Right cardiac atrium (tissue), 5 donors: ENCODE data around the gene HLA-G. TPM values are rescaled to one million over a fixed set of nuclear protein-coding genes. Genes with fewer than 3 reads are reported as not detected.
A peak's percentile ranks its signal among the peaks of the same experiment; 100 is the strongest.

Experiments
- ATAC-seq, 2 donors: fragments of 200-7000 bp; cut with Tn5 transposase; one replicate each; pipeline versions ENCODE4 v1.8.0 to v1.9.1; 2020; ENCODE audit warnings: moderate library complexity in 2 of 2, mild to moderate bottlenecking in 1 of 2
- DNase-seq, 3 donors: peaks; one replicate each; pipeline ENCODE4 v3.0.0-alpha.2; 2020
- H3K27ac ChIP-seq: one replicate; pipeline ENCODE4 v1.5.1; 2013; ENCODE audit warnings: mild to moderate bottlenecking, low read length, control low read depth, moderate library complexity
- H3K27me3 ChIP-seq: one replicate; pipeline ENCODE4 v1.6.1; 2013; ENCODE audit not compliant: control insufficient read depth, insufficient read depth
- H3K4me1 ChIP-seq: one replicate; pipeline ENCODE4 v1.6.1; 2013; ENCODE audit warnings: low read length; ENCODE audit not compliant: control insufficient read depth, insufficient read depth
- H3K4me3 ChIP-seq: one replicate; pipeline ENCODE4 v1.5.1; 2013; ENCODE audit warnings: low read length, control low read depth
- H3K9me3 ChIP-seq: one replicate; pipeline ENCODE4 v1.6.1; 2013; ENCODE audit warnings: low read length; ENCODE audit not compliant: control insufficient read depth
- WGBS: extraction: QIAGEN DNeasy Blood & Tissue Kit; methylation state at CpG from one replicate; pipeline ENCODE4 v1.1.7; 2013; 5-methylcytosine and 5-hydroxymethylcytosine counted together
- intact Hi-C, 4 donors: fragments of 100-400 bp; cut with DNase I; formaldehyde crosslinking; loops; one replicate each; pipeline versions ENCODE4 v1.11.0 to v1.14.0; 2022 to 2023
- polyA plus RNA-seq: library from polyadenylated mRNA; stranded (reverse); fragments of 200-250 nt; gene quantifications from one replicate; pipeline ENCODE4 v1.2.3, GENCODE V29; 2013
- total RNA-seq, 4 donors: library from RNA; stranded (reverse); fragmentation: NEBNext Ultra II Directional; extraction: Animal tissue kit (Norgen Biotek cat#: 25700); gene quantifications; one replicate each; pipeline ENCODE4 v1.2.1, GENCODE V29; 2021
- donor health status: healthy with polysubstance abuse.
- donor health status: DM: no; HTN: yes; CAD: no.
- donor health status: DM: no; HTN: no; CAD: no.
- donor health status: DM: no; HTN: yes; CAD: no; lungs with severe emphysema.
- donor health status: DM: yes; HTN: yes; CAD: no.

The HLA-G gene
- total and polyA plus RNA-seq, 5 donors, result 0.18 to 1.2 TPM; not detected in 3

DNA sequence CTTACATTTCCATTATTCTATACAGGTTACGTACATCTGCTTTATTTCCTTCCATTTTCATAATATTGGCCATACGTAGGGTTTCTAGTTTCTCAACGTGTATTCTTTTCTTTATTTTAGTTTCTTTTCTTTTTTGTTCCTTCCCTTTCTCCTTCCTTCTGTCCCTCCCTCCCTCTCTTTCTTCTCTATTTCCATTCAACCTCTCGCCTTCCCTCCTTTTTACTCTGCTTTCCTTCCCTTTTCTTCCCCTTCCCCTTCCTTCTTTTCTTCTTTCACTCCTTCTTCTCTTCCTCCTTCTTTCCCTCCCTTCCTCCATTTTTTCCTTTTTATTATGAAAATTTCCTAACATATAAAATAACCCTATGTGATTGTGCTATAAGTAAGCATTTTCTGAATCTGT, 8.7 kb upstream of the HLA-G start:
- ATAC-seq, result no peak
- intact Hi-C loops, result no loop called here
- Histone ChIP-seq H3K4me3 (no peak overlapping the region), H3K27ac (no peak overlapping the region), H3K4me1 (no peaks in the 10 kb centered on the region), H3K9me3 (no peaks in the 10 kb centered on the region), H3K27me3 (no peaks in the 10 kb centered on the region)
- DNase-seq, result no peak
- WGBS, result 91% methylated on average over 4 of the region's 4 CpGs

DNA sequence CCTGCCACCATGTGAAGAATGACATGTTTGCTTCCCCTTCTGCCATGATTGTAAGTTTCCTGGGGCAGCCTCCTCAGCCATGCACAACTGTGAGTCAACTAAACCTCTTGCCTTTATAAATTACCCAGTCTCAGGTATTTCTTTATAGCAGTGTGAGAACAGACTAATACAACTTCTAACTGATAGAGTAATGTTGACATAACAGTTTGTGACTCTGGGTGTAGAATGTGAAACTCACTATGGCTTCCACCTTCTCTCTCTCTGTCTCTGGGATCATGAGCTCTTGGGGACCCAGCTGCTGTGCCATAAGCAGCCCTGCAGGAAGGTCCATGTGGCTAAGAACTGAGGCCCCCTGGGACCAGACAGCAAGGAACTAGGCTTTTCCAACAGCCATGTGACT, 3.5 kb upstream of the HLA-G start:
- Histone ChIP-seq H3K27ac (no peak overlapping the region), H3K4me1 (no peaks in the 10 kb centered on the region), H3K4me3 (no peak overlapping the region), H3K9me3 (no peaks in the 10 kb centered on the region), H3K27me3 (no peaks in the 10 kb centered on the region)
- intact Hi-C loops, result no loop called here
- ATAC-seq, result no peak
- no peak for DNase-seq

DNA sequence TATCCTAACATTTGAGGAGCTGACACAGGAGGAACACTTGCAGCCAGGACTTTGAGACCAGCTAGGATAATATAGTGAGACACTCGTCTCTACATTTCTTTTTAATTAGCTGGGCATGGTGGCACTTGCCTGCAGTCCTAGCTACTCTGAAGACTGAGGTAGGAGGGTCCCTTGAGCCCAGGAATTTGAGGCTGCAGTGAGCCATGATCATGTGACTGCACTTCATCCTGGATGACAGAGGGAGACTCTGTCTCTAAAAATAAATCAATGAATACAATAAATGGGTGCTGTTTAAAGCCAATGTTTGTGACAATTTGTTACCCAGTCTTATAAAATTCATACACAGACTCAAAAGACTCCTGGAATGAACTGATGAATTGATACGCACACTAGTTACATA, 1.8 kb upstream of the HLA-G start:
- no peak for DNase-seq
- Histone ChIP-seq H3K9me3 (no peaks in the 10 kb centered on the region), H3K4me3 (no peak overlapping the region), H3K27ac (no peak overlapping the region), H3K27me3 (no peaks in the 10 kb centered on the region), H3K4me1 (no peaks in the 10 kb centered on the region)
- WGBS, result 70% methylated on average over 2 of the region's 2 CpGs
- no peak for ATAC-seq
- intact Hi-C loops, result no loop called here

DNA sequence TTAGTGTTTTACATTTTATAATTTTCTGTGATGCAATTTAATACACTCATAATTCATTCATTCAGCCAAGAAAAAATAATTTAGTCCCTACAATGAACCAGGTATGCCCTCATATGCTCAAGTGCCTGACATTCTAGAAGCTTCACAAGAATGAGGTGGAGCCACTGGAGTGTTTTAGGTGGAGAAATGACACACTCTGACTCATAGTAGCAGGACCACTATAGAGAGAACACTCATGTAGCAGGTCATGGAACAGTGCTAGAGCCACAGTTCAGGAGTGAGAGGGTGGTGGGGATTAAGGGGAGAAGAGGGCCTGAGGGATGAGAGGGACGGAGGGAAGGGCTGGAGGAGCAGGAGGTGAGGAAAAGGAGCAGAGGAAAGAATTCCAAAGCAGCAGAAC, 1.4 kb upstream of the HLA-G start:
- H3K27ac ChIP-seq, result no peak overlapping the region
- H3K9me3 ChIP-seq, result no peaks in the 10 kb centered on the region
- ATAC-seq (no peak), DNase-seq (no peak)
- no peaks in the 10 kb centered on the region for H3K27me3 ChIP-seq
- intact Hi-C loops, result no loop called here
- no peaks in the 10 kb centered on the region for H3K4me1 ChIP-seq
- H3K4me3 ChIP-seq, result no peak overlapping the region
- 65% methylated on average over 1 of the region's 1 CpG for WGBS

DNA sequence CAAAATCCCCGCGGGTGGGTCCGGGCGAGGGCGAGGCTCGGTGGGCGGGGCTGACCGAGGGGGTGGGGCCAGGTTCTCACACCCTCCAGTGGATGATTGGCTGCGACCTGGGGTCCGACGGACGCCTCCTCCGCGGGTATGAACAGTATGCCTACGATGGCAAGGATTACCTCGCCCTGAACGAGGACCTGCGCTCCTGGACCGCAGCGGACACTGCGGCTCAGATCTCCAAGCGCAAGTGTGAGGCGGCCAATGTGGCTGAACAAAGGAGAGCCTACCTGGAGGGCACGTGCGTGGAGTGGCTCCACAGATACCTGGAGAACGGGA, 809 bp downstream of the HLA-G start:
- intact Hi-C loops, result no loop called here
- ATAC-seq, result peak in 1 of 2 donors; percentile 44

DNA sequence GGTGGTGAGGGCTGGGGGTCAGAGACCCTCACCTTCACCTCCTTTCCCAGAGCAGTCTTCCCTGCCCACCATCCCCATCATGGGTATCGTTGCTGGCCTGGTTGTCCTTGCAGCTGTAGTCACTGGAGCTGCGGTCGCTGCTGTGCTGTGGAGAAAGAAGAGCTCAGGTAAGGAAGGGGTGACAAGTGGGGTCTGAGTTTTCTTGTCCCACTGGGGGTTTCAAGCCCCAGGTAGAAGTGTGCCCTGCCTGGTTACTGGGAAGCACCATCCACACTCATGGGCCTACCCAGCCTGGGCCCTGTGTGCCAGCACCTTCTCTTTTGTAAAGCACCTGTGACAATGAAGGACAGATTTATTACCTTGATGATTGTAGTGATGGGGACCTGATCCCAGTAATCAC, 2.1 kb downstream of the HLA-G start:
- Histone ChIP-seq H3K27me3 (no peaks in the 10 kb centered on the region), H3K27ac (no peak overlapping the region), H3K4me3 (no peak overlapping the region), H3K4me1 (no peaks in the 10 kb centered on the region), H3K9me3 (no peaks in the 10 kb centered on the region)
- 92% methylated on average over 3 of the region's 3 CpGs for WGBS
- DNase-seq (no peak), ATAC-seq (no peak)
- intact Hi-C loops, result loop anchor here in 2 of 4 donors (5.0 to 10.0 kb wide), 2 partner anchors 95 to 122 kb away; no protein-coding TSS in a partner anchor

More for the DNA sequence above, 809 bp downstream of the HLA-G start:
- H3K4me3 ChIP-seq, result peak overlapping the region; percentile 7
- H3K27me3 ChIP-seq, result no peaks in the 10 kb centered on the region
- no peak for DNase-seq
- no peak overlapping the region for H3K27ac ChIP-seq
- WGBS, result 12% methylated on average over 26 of the region's 26 CpGs
- no peaks in the 10 kb centered on the region for H3K9me3 ChIP-seq
- H3K4me1 ChIP-seq, result no peaks in the 10 kb centered on the region

DNA sequence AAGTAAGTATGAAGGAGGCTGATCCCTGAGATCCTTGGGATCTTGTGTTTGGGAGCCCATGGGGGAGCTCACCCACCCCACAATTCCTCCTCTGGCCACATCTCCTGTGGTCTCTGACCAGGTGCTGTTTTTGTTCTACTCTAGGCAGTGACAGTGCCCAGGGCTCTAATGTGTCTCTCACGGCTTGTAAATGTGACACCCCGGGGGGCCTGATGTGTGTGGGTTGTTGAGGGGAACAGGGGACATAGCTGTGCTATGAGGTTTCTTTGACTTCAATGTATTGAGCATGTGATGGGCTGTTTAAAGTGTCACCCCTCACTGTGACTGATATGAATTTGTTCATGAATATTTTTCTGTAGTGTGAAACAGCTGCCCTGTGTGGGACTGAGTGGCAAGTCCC, 2.8 kb downstream of the HLA-G start:
- DNase-seq, result no peak
- no peak overlapping the region for H3K27ac ChIP-seq
- H3K4me1 ChIP-seq, result no peaks in the 10 kb centered on the region
- intact Hi-C loops, result loop anchor here in 2 of 4 donors (5.0 to 10.0 kb wide), 2 partner anchors 96 to 123 kb away; no protein-coding TSS in a partner anchor
- no peak overlapping the region for H3K4me3 ChIP-seq
- H3K9me3 ChIP-seq, result no peaks in the 10 kb centered on the region
- no peak for ATAC-seq
- no peaks in the 10 kb centered on the region for H3K27me3 ChIP-seq
- WGBS, result 56% methylated on average over 2 of the region's 2 CpGs

DNA sequence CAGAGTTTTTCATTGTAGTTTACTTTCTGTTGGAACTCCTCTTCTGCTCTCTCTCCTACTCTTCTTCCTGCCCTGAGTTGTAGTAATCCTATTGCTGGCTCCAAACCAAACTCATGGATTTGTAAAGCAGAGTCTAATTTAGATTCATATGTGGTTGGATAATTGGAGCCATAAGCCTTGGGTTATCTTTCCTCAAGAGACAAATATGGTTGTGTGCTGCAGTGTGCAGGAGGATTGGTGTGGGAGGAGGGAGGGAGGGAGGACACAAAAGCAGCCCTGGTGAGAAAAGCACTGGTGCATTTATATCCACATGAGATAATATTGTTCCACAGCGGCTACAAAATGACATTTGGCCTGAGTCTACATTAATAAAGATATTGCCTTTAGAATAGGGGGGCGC, 4.2 kb downstream of the HLA-G start:
- intact Hi-C loops, result loop anchor here in 2 of 4 donors (5.0 to 10.0 kb wide), 2 partner anchors 97 to 124 kb away; no protein-coding TSS in a partner anchor
- ATAC-seq, result no peak
- Histone ChIP-seq H3K4me1 (no peaks in the 10 kb centered on the region), H3K9me3 (no peaks in the 10 kb centered on the region), H3K27me3 (no peaks in the 10 kb centered on the region), H3K27ac (no peak overlapping the region), H3K4me3 (no peak overlapping the region)
- WGBS, result 60% methylated on average over 2 of the region's 2 CpGs
- no peak for DNase-seq

DNA sequence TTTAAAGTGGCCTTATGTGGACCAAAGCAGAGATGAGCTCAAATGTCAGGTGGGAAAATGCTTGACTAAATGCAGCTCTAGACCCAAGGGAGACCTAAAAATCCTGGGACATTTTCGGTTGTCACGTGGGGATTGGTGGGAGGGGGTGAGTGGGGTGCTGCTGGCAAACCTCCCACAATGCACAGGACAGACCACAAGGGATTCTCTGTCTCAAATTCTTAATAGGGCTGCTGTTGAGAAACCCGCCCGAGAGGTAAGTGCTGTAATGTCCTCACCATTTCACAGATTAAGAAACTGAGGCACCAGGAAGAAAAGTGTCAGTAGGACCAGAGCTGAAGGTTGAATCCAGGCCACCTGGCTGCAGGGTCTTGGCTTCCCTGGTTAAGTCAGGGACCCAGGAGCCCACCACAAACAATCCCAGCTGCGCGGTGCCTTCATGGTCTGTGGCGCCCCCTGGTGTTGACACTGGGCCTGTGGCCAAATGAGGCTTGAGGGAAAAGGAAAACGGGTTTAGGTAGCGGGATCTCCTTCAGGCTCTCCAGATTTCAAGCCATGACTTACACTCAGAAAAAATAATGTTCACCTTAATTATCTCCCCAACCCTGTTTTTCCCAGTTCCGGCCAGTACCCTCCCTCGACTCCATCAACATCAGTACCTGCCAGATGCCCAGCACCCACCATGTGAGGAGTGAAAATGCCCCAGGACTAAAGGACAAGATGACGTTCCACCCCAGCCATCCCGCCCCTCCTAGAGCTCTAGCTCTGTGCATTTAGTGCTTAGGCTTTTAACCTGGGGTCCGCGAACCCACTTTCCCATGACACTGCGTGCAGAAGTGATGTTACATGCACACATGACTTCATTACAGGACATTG, 7.2 kb downstream of the HLA-G start:
- Histone ChIP-seq H3K9me3 (no peaks in the 10 kb centered on the region), H3K4me1 (no peaks in the 10 kb centered on the region), H3K4me3 (no peak overlapping the region), H3K27me3 (no peaks in the 10 kb centered on the region), H3K27ac (no peak overlapping the region)
- intact Hi-C loops, result loop anchor here (2.0 to 10.0 kb wide), 3 partner anchors 100 to 130 kb away; no protein-coding TSS in a partner anchor
- DNase-seq, result peak; percentile 35 to 78 (median 76)
- peak; percentile 36 to 63 for ATAC-seq
- WGBS, result 19% methylated on average over 16 of the region's 16 CpGs

DNA sequence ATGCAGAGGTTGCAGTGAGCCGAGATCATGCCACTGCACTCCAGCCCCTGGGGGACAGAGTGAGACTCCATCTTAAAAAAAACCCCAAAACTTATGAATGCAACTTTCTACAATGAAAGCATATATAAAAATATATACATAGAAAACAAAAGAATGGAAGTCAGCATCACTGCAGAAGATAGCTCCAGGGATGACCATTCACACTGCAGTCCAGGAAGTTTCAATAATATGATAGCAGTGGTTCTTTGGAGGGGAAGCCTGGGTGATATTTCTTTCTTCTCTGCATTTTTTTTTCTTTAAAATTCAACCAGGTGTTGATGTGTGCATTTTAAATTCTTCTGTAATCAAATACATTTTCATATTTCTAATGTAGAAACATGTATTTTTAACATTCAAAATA, 12.3 kb downstream of the HLA-G start:
- WGBS, result 77% methylated on average over 1 of the region's 1 CpG
- Histone ChIP-seq H3K27ac (no peak overlapping the region), H3K27me3 (no peaks in the 10 kb centered on the region), H3K9me3 (no peaks in the 10 kb centered on the region), H3K4me1 (no peaks in the 10 kb centered on the region), H3K4me3 (no peak overlapping the region)
- intact Hi-C loops, result loop anchor here in 1 of 4 donors (10.0 kb wide), 1 partner anchor 105 kb away; no protein-coding TSS in a partner anchor
- no peak for ATAC-seq
- no peak for DNase-seq

DNA sequence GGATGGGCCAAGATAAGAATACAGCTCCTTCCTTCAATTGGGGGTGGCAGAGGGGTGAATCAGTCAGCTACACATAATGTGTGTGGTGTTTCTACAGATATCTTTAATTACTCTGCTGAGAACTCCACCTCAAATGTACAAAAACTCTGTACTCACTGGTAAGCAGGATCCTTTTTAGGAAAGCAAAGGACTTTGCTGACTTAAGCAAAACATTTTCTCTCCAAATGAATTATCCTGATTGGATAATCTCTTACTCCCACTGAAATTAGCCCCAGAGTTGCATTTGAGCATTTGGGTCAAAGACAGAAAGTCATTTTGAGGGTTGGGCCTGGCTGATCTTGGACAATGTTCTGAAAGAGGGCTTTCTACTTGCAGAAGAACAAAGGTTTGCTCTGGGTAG, 13.4 kb downstream of the HLA-G start:
- intact Hi-C loops, result no loop called here
- no peaks in the 10 kb centered on the region for H3K27me3 ChIP-seq
- H3K27ac ChIP-seq, result no peak overlapping the region
- ATAC-seq, result no peak
- no peak for DNase-seq
- H3K9me3 ChIP-seq, result no peaks in the 10 kb centered on the region
- no peak overlapping the region for H3K4me3 ChIP-seq
- no peaks in the 10 kb centered on the region for H3K4me1 ChIP-seq
